ENCODE measurements around the gene MYBPC2. TPM values are rescaled to one million over a fixed set of nuclear protein-coding genes. Genes with fewer than 3 reads are reported as not detected.

Gene MYBPC2
- total RNA-seq, 1 donor from 2014 or later, result 0.12 TPM

DNA sequence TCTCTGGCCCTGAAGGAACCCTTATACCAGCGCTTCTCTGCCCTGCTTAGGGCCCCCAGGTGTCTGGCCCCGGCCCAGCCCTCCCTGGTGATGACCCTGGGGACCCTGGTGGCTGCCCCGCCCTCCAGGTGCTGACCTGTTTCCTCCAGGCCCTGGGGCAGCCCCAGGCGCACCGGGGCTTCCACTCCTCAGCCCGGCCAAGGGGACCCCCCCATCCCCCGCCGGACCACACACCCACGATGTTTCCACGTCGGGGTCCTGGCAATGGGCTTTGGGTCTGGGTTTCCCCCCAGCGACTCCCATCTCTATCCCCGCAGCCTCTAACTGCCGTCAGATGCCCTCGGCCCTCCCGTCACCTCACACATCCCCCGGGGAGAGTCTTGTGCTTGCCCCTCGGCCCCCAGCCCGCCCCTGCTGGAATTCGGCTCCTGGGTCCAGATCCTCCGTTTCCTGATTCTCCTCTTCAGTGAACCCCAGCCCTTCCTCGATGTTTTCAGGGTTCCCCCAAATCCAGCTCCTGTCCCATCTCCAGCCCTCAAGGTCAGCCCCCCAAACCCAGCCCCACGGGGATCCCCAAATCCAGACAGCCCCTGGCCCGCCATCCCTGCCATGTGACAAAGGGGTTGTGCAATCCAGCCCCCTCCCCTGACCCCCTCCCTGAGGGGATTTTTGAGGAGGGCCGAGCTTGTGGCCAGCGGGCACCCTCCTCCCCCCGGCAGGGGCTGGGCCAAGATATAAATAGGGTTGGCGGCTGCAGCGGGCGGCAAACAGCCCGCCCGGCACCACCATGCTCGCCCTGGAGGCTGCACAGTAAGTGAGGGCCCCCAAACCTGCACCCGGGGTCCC lies 14.3 kb upstream of the MYBPC2 start, which contains the start of gene SPIB:
TSS of gene SPIB (plus strand) at position 763 of the 846 bp plus-strand sequence. CDS start at position 788, 25 bp downstream.
- Histone ChIP-seq H3K9me3 (no peaks in the 10 kb centered on the region), H3K27ac (no peak within 1 kb of the TSS), H3K27me3 (peaks cover 33% of the 10 kb centered on the region), H3K4me1 (no peaks in the 10 kb centered on the region), H3K36me3 (no peaks in the 10 kb centered on the region), H3K4me3 (no peak within 1 kb of the TSS)
- ATAC-seq (no peak), DNase-seq (no peak)
- intact Hi-C loops (cut with DNase I), result loop anchor here (5.0 kb wide), 1 partner anchor 51 kb away; the partner anchor contains the start of gene NAPSA
- TF ChIP-seq, protein P1, sequence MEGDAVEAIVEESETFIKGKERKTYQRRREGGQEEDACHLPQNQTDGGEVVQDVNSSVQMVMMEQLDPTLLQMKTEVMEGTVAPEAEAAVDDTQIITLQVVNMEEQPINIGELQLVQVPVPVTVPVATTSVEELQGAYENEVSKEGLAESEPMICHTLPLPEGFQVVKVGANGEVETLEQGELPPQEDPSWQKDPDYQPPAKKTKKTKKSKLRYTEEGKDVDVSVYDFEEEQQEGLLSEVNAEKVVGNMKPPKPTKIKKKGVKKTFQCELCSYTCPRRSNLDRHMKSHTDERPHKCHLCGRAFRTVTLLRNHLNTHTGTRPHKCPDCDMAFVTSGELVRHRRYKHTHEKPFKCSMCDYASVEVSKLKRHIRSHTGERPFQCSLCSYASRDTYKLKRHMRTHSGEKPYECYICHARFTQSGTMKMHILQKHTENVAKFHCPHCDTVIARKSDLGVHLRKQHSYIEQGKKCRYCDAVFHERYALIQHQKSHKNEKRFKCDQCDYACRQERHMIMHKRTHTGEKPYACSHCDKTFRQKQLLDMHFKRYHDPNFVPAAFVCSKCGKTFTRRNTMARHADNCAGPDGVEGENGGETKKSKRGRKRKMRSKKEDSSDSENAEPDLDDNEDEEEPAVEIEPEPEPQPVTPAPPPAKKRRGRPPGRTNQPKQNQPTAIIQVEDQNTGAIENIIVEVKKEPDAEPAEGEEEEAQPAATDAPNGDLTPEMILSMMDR (IDR thresholded peaks at IDR 0.05), result no peak

DNA sequence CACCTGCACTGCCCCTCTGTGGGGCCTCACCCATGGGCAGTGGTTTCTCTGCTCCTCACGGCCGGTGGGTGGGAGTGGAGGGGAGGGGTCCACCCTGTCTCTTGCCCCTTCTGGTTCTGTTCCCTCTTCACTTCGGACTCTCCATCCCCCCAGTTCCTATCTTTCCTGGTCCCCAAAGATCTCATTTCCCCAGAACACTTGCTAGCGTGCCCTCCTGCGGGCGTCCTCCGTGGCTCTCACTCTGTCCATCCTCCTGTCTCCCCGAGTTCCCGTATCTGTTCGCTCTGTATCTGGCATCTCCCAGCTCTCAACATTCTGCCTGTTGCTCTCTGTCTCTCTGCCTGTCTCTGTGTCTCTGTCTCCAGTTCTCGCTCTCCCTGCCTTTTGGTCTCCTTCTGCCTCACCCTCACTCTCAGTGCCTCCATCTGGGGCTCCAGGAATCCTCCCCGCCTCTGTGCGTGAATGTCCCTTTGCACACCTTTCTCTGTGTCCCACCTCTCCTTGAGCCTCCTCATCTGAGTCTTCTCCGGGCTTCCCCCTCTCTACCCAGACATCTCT lies 13.6 kb upstream of the MYBPC2 start:
- Histone ChIP-seq H3K4me1 (no peaks in the 10 kb centered on the region), H3K4me3 (no peak overlapping the region), H3K36me3 (no peaks in the 10 kb centered on the region), H3K9me3 (no peaks in the 10 kb centered on the region), H3K27me3 (peaks cover 33% of the 10 kb centered on the region), H3K27ac (no peak overlapping the region)
- TF ChIP-seq, protein P1 (IDR thresholded peaks at IDR 0.05), result no peak
- intact Hi-C loops (cut with DNase I), result loop anchor here (5.0 kb wide), 1 partner anchor 52 kb away; the partner anchor contains the start of gene NAPSA
- ATAC-seq (no peak), DNase-seq (no peak)

DNA sequence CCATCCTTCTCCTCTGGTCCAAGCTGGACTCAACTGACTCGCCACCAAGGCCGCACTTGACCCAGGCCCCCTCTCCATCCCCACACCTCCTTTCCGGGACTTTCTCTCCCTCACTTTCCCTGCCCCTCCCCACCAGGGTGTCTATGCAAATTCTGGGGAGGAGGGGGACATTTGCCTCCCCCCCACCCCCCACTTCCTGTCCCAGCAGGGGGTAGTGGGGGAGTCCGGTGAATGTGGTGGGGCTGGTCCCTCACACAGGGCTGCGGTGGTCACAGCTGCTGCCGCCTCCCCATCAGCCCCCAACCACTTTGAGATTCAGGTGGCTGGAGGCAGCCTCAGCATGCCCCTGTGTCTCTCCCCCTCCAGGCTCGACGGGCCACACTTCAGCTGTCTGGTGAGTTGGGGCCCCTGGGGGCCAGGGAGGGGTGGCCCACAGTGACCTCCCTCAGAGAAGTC lies 13.1 kb upstream of the MYBPC2 start:
- ATAC-seq (no peak), DNase-seq (no peak)
- Histone ChIP-seq H3K4me1 (no peaks in the 10 kb centered on the region), H3K36me3 (no peaks in the 10 kb centered on the region), H3K4me3 (no peak overlapping the region), H3K9me3 (no peaks in the 10 kb centered on the region), H3K27me3 (peaks cover 33% of the 10 kb centered on the region), H3K27ac (no peak overlapping the region)
- TF ChIP-seq, protein P1 (IDR thresholded peaks at IDR 0.05), result no peak
- intact Hi-C loops (cut with DNase I), result loop anchor here (5.0 kb wide), 1 partner anchor 52 kb away; the partner anchor contains the start of gene NAPSA

DNA sequence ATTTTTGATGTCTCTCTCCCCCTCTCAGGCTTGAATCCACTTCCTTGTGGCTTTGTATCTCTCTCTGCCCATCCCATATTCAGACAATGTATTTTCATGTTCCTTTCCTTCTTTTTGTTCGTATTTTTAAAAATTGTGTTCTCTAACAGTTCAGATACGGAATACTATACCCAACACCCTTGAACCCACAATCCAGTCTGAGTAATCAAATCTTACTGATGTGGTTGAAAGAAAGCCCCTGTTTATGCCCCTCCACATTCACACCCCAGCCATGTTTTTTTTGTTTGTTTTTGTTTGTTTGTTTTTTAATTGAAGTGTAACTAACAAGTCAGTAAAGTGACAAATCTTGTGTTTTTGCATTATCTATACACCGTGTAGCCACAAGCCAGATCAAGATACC lies 12.6 kb upstream of the MYBPC2 start:
- DNase-seq, result no peak
- intact Hi-C loops (cut with DNase I), result no loop called here
- TF ChIP-seq, protein P1 (IDR thresholded peaks at IDR 0.05), result no peak

DNA sequence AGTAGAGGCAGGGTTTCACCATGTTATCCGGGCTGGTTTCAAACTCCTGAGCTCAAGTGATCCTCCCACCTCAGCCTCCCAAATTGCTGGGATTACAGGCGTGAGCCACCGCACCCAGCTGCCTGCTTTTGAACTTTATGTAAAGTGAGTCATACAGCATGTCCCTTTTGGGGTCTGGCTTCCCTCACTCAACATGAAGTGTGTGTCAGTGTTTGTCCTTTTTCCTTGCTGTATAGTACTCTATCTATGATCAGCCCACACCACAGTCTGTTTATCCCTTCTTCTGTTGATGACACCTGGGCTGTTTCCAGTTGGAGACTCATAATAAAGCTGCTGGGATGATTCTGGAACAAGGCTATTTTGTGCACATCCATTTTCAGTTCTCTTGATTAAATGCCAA lies 11.9 kb upstream of the MYBPC2 start:
- intact Hi-C loops (cut with DNase I), result no loop called here
- TF ChIP-seq, protein P1 (IDR thresholded peaks at IDR 0.05), result no peak
- no peak for ATAC-seq
- Histone ChIP-seq H3K36me3 (no peaks in the 10 kb centered on the region), H3K27ac (no peak overlapping the region), H3K4me3 (no peak overlapping the region), H3K4me1 (no peaks in the 10 kb centered on the region), H3K9me3 (no peaks in the 10 kb centered on the region), H3K27me3 (peaks cover 33% of the 10 kb centered on the region)
- DNase-seq, result no peak

More for the DNA sequence above, 12.6 kb upstream of the MYBPC2 start:
- H3K27ac ChIP-seq, result no peak overlapping the region
- no peak for ATAC-seq
- no peaks in the 10 kb centered on the region for H3K36me3 ChIP-seq
- no peaks in the 10 kb centered on the region for H3K9me3 ChIP-seq
- H3K27me3 ChIP-seq, result peaks cover 33% of the 10 kb centered on the region
- H3K4me3 ChIP-seq, result no peak overlapping the region
- no peaks in the 10 kb centered on the region for H3K4me1 ChIP-seq

All from upper lobe of right lung (tissue), 1 donor.